HepG2 (cell line): ENCODE measurements around the gene CFAP46. TPM values are rescaled to one million over a fixed set of nuclear protein-coding genes. Genes with fewer than 3 reads are reported as not detected.

Experiments used
- ATAC-seq: fragments of 200-7000 bp; cut with Tn5 transposase; 3 replicates; pipeline ENCODE4 v1.9.1; 2020; ENCODE audit warnings: mild to moderate bottlenecking, moderate library complexity
- BruUV-seq: library from RNA; stranded (reverse); fragments of 400-500 nt; replicated peaks from 2 replicates; lab custom pipeline; 2021; lab: Mats Ljungman, UMichigan
- CTCF ChIA-PET: fragments of 300-600 bp; formaldehyde crosslinking; extraction: SDS; loops from one replicate; lab custom pipeline; 2021; ENCODE audit warnings: low total read pairs, inconsistent platforms, low intra/inter-chr PET ratio; lab: Yijun Ruan, JAX
- POLR2A ChIA-PET: fragments of 350-600 bp; sonication (Branson Sonifier 250); formaldehyde crosslinking; loops from one replicate; lab custom pipeline; 2020; ENCODE audit warnings: antibody characterized with exemption, inconsistent platforms; lab: Yijun Ruan, JAX
- DNase-seq: peaks from one replicate; pipeline ENCODE4 v3.0.0-alpha.2; 2015; ENCODE audit warnings: low spot score
- FAIRE-seq: peaks from 3 replicates; lab custom pipeline; 2011; peaks lifted over from hg19 to GRCh38; lab: Jason Lieb, UNC
- H2AFZ ChIP-seq: one replicate; pipeline ENCODE4 v1.6.1; 2011; ENCODE audit warnings: low read length, inconsistent platforms
- H3K27ac ChIP-seq: fragments of 300-600 bp; 3 replicates; pipeline ENCODE4 v1.8.0; 2011; ENCODE audit warnings: mixed run types, mild to moderate bottlenecking, mixed read lengths, low read length, inconsistent platforms; ENCODE audit not compliant: insufficient read depth; ENCODE audit errors: extremely low read length
- H3K27me3 ChIP-seq, 2 experiments: fragments of 200-600 bp in 1 of 2; 2 replicates in 1 of 2; 3 replicates in 1 of 2; pipeline versions ENCODE4 v1.6.0 to v1.8.0; 2011; ENCODE audit warnings: low read length in 2 of 2, mild to moderate bottlenecking in 2 of 2, moderate library complexity in 2 of 2, inconsistent platforms in 1 of 2; ENCODE audit not compliant: insufficient read depth in 2 of 2, control insufficient read depth in 1 of 2
- H3K36me3 ChIP-seq, 2 experiments: fragments of 200-600 bp in 1 of 2; replicated peaks in 1 of 2; 2 replicates in 1 of 2; 3 replicates in 1 of 2; pipeline versions ENCODE4 v1.5.1 to v1.8.0; 2011; ENCODE audit warnings: low read length in 2 of 2, inconsistent platforms in 1 of 2; ENCODE audit not compliant: insufficient read depth in 2 of 2, control insufficient read depth in 1 of 2
- H3K4me1 ChIP-seq: 2 replicates; pipeline ENCODE4 v1.5.1; 2012; ENCODE audit warnings: low read length, inconsistent platforms; ENCODE audit not compliant: insufficient read depth
- H3K4me2 ChIP-seq: 2 replicates; pipeline ENCODE4 v1.6.0; 2011; ENCODE audit warnings: low read depth, low read length, inconsistent platforms
- H3K4me3 ChIP-seq, 3 experiments: fragments of 200-600 bp in 1 of 3; sonication (generic), shearing (Covaris generic) in 1 of 3; replicated peaks in 1 of 3; 2 replicates each; pipeline ENCODE4 v1.5.1; 2011 to 2016; ENCODE audit warnings: low read length in 3 of 3, inconsistent platforms in 2 of 3, low read depth in 2 of 3, mild to moderate bottlenecking in 2 of 3, control low read depth in 1 of 3, mixed read lengths in 1 of 3; ENCODE audit not compliant: insufficient read depth in 1 of 3
- H3K79me2 ChIP-seq: one replicate; pipeline ENCODE4 v1.6.1; 2011; ENCODE audit warnings: low read length, inconsistent platforms; ENCODE audit not compliant: insufficient read depth
- H3K9ac ChIP-seq: 2 replicates; pipeline ENCODE4 v1.6.0; 2011; ENCODE audit warnings: mild to moderate bottlenecking, low read depth, low read length, inconsistent platforms; ENCODE audit not compliant: insufficient read depth
- H3K9me3 ChIP-seq: 2 replicates; pipeline ENCODE4 v1.5.1; 2012; ENCODE audit warnings: mild to moderate bottlenecking, low read length
- H4K20me1 ChIP-seq: 2 replicates; pipeline ENCODE4 v1.6.0; 2011; ENCODE audit warnings: inconsistent platforms, mild to moderate bottlenecking, low read length, moderate library complexity; ENCODE audit not compliant: insufficient read depth
- AGO1 ChIP-seq: fragments of 200-400 bp; formaldehyde crosslinking; IDR thresholded peaks from 2 replicates; pipeline ENCODE4 v1.6.1; 2017; ENCODE audit warnings: mild to moderate bottlenecking, low read depth, low read length, moderate library complexity; ENCODE audit not compliant: poor library complexity, severe bottlenecking
- ARHGAP35 ChIP-seq: sonication (generic); formaldehyde crosslinking; IDR thresholded peaks from 2 replicates; pipeline ENCODE4 v1.9.0; 2022; ENCODE audit warnings: mild to moderate bottlenecking, inconsistent platforms, moderate library complexity, missing genetic modification reagents, borderline replicate concordance
- ATF1 ChIP-seq: IDR thresholded peaks from 2 replicates; pipeline ENCODE4 v1.6.1; 2016; ENCODE audit warnings: mild to moderate bottlenecking, control low read depth
- HCFC1 ChIP-seq: fragments of 150-350 bp; IDR thresholded peaks from 2 replicates; pipeline ENCODE4 v1.6.1; 2014; ENCODE audit warnings: low read depth, low read length
- IRX3 ChIP-seq: sonication (generic); formaldehyde crosslinking; IDR thresholded peaks from 2 replicates; pipeline ENCODE4 v1.8.1; 2023; ENCODE audit warnings: mild to moderate bottlenecking, low read depth, missing genetic modification reagents, borderline replicate concordance
- MXD1 ChIP-seq: sonication (generic); formaldehyde crosslinking; IDR thresholded peaks from 2 replicates; pipeline ENCODE4 v1.4.0; 2020; ENCODE audit warnings: mild to moderate bottlenecking, missing genetic modification reagents
- MYNN ChIP-seq: sonication (generic); formaldehyde crosslinking; IDR thresholded peaks from 2 replicates; pipeline ENCODE4 v1.4.0; 2020; ENCODE audit warnings: mild to moderate bottlenecking, low read depth, missing genetic modification reagents
- PAXIP1 ChIP-seq: sonication (generic); formaldehyde crosslinking; conservative IDR thresholded peaks from 2 replicates; pipeline ENCODE4 v1.4.0; 2020; ENCODE audit warnings: mild to moderate bottlenecking, missing genetic modification reagents, moderate library complexity
- SMARCE1 ChIP-seq: fragments of 450-650 bp; IDR thresholded peaks from 2 replicates; pipeline ENCODE4 v1.6.1; 2017; ENCODE audit warnings: borderline replicate concordance
- THRA ChIP-seq: sonication (generic); formaldehyde crosslinking; IDR thresholded peaks from 2 replicates; pipeline ENCODE4 v1.4.0; 2020; ENCODE audit warnings: missing genetic modification reagents, borderline replicate concordance
- ZNF263 ChIP-seq: sonication (generic); formaldehyde crosslinking; IDR thresholded peaks from 2 replicates; pipeline ENCODE4 v1.4.0; 2020; ENCODE audit warnings: missing genetic modification reagents
- ZNF335 ChIP-seq: sonication (generic); formaldehyde crosslinking; IDR thresholded peaks from 2 replicates; pipeline ENCODE4 v1.4.0; 2020; ENCODE audit warnings: missing genetic modification reagents
- ZNF33B ChIP-seq: sonication (generic); formaldehyde crosslinking; IDR thresholded peaks from 2 replicates; pipeline ENCODE4 v1.5.1; 2020; ENCODE audit warnings: mild to moderate bottlenecking, missing genetic modification reagents
- ZNF430 ChIP-seq: sonication (generic); formaldehyde crosslinking; IDR thresholded peaks from 2 replicates; pipeline ENCODE4 v1.9.0; 2021; ENCODE audit warnings: mild to moderate bottlenecking, missing genetic modification reagents
- ZNF503 ChIP-seq: sonication (generic); formaldehyde crosslinking; IDR thresholded peaks from 2 replicates; pipeline ENCODE4 v1.4.0; 2020; ENCODE audit warnings: missing genetic modification reagents
- ZNF569 ChIP-seq: sonication (generic); formaldehyde crosslinking; IDR thresholded peaks from 2 replicates; pipeline ENCODE4 v1.5.0; 2020; ENCODE audit warnings: mild to moderate bottlenecking, missing genetic modification reagents, moderate library complexity, borderline replicate concordance
- ZNF761 ChIP-seq: sonication (generic); formaldehyde crosslinking; conservative IDR thresholded peaks from 2 replicates; pipeline ENCODE4 v1.4.0; 2020; ENCODE audit warnings: mild to moderate bottlenecking, missing genetic modification reagents
- ZNF841 ChIP-seq: sonication (generic); formaldehyde crosslinking; IDR thresholded peaks from 2 replicates; pipeline ENCODE4 v1.8.1; 2023; ENCODE audit warnings: missing genetic modification reagents, borderline replicate concordance
- WGBS: methylation state at CpG from one replicate; pipeline ENCODE4 v1.1.6; 2017; ENCODE audit warnings: low lambda C conversion rate; 5-methylcytosine and 5-hydroxymethylcytosine counted together
- in situ Hi-C: cut with HindIII; loops from 2 replicates; pipeline ENCODE4 v1.10.0; 2017; ENCODE audit warnings: low pct_unique_long_range_greater_than_20kb; ENCODE audit not compliant: extremely low pct_ligation_motif_present
- intact Hi-C: fragments of 100-400 bp; cut with micrococcal nuclease; formaldehyde crosslinking; loops from one replicate; pipeline ENCODE4 v1.10.0; 2022; ENCODE audit not compliant: unreplicated experiment
- polyA plus RNA-seq, 8 experiments: library from polyadenylated mRNA; depleted of rRNA in 3 of 8; stranded (reverse) in 7 of 8; unstranded in 1 of 8; fragments of >200 nt; fragmentation: Illumina TruSeq in 4 of 8; extraction: Trizol in 4 of 8; gene quantifications; 2 replicates each; pipeline versions ENCODE4 v1.2.1 to v1.2.3, GENCODE V29; 2011 to 2016; ENCODE audit warnings: low read depth in 4 of 8, missing spikeins in 1 of 8, mixed read lengths in 1 of 8; ENCODE audit not compliant: insufficient read depth in 1 of 8
- total RNA-seq, 5 experiments: library from RNA; depleted of rRNA; stranded (reverse); fragments of >200 nt; fragmentation: Illumina TruSeq; extraction: Trizol; gene quantifications; 2 replicates each; pipeline ENCODE4 v1.2.3, GENCODE V29; 2016; ENCODE audit warnings: low read depth in 1 of 5

The CFAP46 gene
- total and polyA plus RNA-seq, 2 of the 13 experiments (the other 11 are each of a cell fraction or from before 2014, with no cell fraction given): 0.24 to 0.84 TPM

- Histone ChIP-seq H4K20me1 (no peaks in the 10 kb centered on the region), H3K9me3 (no peaks in the 10 kb centered on the region), H2AFZ (no peak overlapping the region), H3K36me3 (no peaks in the 10 kb centered on the region), H3K4me1 (0 out of 2 replicates have a peak, but pooled peaks cover 9% of the 10 kb centered on the region), H3K27ac (no peak overlapping the region), H3K4me3 (no peak overlapping the region), H3K9ac (no peak overlapping the region), H3K27me3 (peaks cover 6 to 41% of the 10 kb centered on the region in 2 experiments; a peak in 3 of 5 replicates), H3K79me2 (no peaks in the 10 kb centered on the region), H3K4me2 (no peak overlapping the region)
- ChIA-PET CTCF (no interaction called here), POLR2A (no interaction called here)
- no TSS peak for BruUV-seq
- ATAC-seq (no peak), FAIRE-seq (no peak), DNase-seq (no peak)
- WGBS: 58% methylated on average over 8 of the region's 19 CpGs
- no peak for TF ChIP-seq HCFC1
- TF ChIP-seq ZNF335: no peak
- TF ChIP-seq MYNN (CRISPR knock-in tag): no peak
- no peak for TF ChIP-seq ZNF263
- TF ChIP-seq ZNF841 (CRISPR knock-in tag): no peak
- TF ChIP-seq AGO1: no peak
- TF ChIP-seq ZNF569 (CRISPR knock-in tag): no peak
- TF ChIP-seq SMARCE1: no peak
- TF ChIP-seq ZNF33B: no peak
- TF ChIP-seq ZNF503 (CRISPR knock-in tag): no peak
- no peak for TF ChIP-seq ATF1 (CRISPR knock-in tag)
- no peak for TF ChIP-seq THRA (CRISPR knock-in tag)
- no peak for TF ChIP-seq ZNF430
- TF ChIP-seq PAXIP1 (CRISPR knock-in tag): no peak
- no peak for TF ChIP-seq ARHGAP35 (CRISPR knock-in tag)
- no peak for TF ChIP-seq MXD1 (CRISPR knock-in tag)
- TF ChIP-seq ZNF761 (CRISPR knock-in tag): no peak
- TF ChIP-seq IRX3 (CRISPR knock-in tag): no peak
- intact Hi-C loops: loop anchor here (5.0 kb wide), 1 partner anchor 184 kb away; no protein-coding TSS in a partner anchor
- in situ Hi-C loops: no loop called here
Observed at GRCh38 chr10:132937861-132938260, 4.5 kb downstream of the CFAP46 start.
